ENCODE data around the gene CDK2AP2.
"Not testable (repeated sequence)": the region's sequence is repeated elsewhere in the genome, so short reads cannot be mapped to it uniquely, and the experiment has no call there.

The CDK2AP2 gene

DNA sequence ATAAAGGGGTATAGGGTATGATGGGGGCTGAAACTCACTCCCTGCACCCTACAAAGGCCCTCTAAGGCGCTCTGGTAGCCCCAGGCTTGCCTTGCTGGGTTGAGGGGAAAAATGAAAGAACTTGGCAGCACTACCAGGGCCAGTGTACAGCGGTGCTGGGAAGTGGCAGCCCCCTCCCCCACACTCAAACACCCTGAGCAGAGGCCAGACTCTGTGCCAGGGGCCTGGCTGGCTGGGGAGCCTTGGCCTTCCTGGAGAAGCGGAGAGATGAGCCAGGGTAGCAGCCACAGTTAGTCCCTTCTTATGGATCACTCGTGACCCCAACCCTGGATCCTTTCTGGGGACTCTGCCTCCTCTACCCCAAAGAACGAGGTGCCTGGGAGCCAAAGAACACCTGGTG, 41.6 kb downstream of the CDK2AP2 start:
- DNase-seq (ENCODE audit: low read depth, low spot score), result no peak
- TF ChIP-seq, protein P1, sequence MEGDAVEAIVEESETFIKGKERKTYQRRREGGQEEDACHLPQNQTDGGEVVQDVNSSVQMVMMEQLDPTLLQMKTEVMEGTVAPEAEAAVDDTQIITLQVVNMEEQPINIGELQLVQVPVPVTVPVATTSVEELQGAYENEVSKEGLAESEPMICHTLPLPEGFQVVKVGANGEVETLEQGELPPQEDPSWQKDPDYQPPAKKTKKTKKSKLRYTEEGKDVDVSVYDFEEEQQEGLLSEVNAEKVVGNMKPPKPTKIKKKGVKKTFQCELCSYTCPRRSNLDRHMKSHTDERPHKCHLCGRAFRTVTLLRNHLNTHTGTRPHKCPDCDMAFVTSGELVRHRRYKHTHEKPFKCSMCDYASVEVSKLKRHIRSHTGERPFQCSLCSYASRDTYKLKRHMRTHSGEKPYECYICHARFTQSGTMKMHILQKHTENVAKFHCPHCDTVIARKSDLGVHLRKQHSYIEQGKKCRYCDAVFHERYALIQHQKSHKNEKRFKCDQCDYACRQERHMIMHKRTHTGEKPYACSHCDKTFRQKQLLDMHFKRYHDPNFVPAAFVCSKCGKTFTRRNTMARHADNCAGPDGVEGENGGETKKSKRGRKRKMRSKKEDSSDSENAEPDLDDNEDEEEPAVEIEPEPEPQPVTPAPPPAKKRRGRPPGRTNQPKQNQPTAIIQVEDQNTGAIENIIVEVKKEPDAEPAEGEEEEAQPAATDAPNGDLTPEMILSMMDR (IDR thresholded peaks at IDR 0.05; ENCODE audit: low read depth, low read length), result no peak
- in situ Hi-C loops (cut with HindIII; ENCODE audit: low sequenced_read_pairs), result no loop called here
- H3K4me3 ChIP-seq (ENCODE audit: low read depth, low read length), result no peak overlapping the region

DNA sequence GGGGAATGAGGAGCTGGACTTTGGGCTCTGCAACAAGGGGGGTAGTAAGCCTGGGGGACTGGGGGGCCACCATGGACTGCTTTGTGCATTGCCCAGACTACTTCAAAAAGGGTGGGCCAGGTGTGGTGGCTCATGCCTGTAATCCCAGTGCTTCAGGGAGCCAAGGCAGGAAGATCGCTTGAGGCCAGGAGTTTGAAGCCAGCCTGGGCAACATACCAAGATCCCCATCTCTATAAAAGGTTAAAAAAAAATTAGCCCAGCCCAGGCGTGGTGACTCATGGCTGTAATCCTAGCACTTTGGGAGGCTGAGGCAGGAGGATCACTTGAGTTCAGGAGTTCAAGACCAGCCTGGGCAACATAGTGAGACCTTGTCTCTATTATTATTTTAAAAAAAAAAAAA, 42.4 kb downstream of the CDK2AP2 start:
- DNase-seq (ENCODE audit: low read depth, low spot score); in situ Hi-C loops (cut with HindIII; ENCODE audit: low sequenced_read_pairs); H3K4me3 ChIP-seq (ENCODE audit: low read depth, low read length): not testable (repeated sequence)

DNA sequence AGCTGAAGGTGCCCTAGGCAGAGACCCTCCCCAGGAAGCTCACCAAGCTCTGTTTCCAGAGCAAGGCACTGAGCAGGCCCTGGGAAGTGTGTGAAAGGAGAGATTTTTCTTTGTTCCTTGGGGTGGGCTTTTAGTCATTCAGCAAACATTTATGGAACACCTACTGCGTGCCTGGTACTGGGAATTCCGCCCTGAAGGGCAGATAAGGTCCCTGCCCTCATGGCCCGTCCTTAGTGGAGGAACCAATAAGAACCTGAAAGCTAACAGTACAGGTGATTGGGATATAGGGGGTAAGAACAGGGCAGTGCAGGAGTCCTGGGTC, 42.8 kb downstream of the CDK2AP2 start:
- TF ChIP-seq, protein P1 (IDR thresholded peaks at IDR 0.05; ENCODE audit: low read depth, low read length), result no peak
- in situ Hi-C loops (cut with HindIII; ENCODE audit: low sequenced_read_pairs), result no loop called here
- H3K4me3 ChIP-seq (ENCODE audit: low read depth, low read length), result peak overlapping the region; percentile 67
- DNase-seq (ENCODE audit: low read depth, low spot score), result no peak

- peak overlapping the region; percentile 67 for H3K4me3 ChIP-seq (ENCODE audit: low read depth, low read length)
- in situ Hi-C loops (cut with HindIII; ENCODE audit: low sequenced_read_pairs), result no loop called here
- TF ChIP-seq, protein P1 (IDR thresholded peaks at IDR 0.05; ENCODE audit: low read depth, low read length), result no peak
- peak; percentile 71 for DNase-seq (ENCODE audit: low read depth, low spot score)
Measured at GRCh38 chr11:67464411-67465188, 43.4 kb downstream of the CDK2AP2 start.

GRCh38 chr11:67463680-67464410, 44.1 kb downstream of the CDK2AP2 start:
- H3K4me3 ChIP-seq (ENCODE audit: low read depth, low read length), result peak overlapping the region; percentile 67
- TF ChIP-seq, protein P1 (IDR thresholded peaks at IDR 0.05; ENCODE audit: low read depth, low read length), result no peak
- in situ Hi-C loops (cut with HindIII; ENCODE audit: low sequenced_read_pairs), result no loop called here
- DNase-seq (ENCODE audit: low read depth, low spot score), result no peak

GRCh38 chr11:67463186-67463585, 44.8 kb downstream of the CDK2AP2 start:
- TF ChIP-seq, protein P1 (IDR thresholded peaks at IDR 0.05; ENCODE audit: low read depth, low read length), result no peak
- no peak for DNase-seq (ENCODE audit: low read depth, low spot score)
- in situ Hi-C loops (cut with HindIII; ENCODE audit: low sequenced_read_pairs), result no loop called here
- no peak overlapping the region for H3K4me3 ChIP-seq (ENCODE audit: low read depth, low read length)

GRCh38 chr11:67458266-67458665, 49.7 kb downstream of the CDK2AP2 start:
- no peak overlapping the region for H3K4me3 ChIP-seq (ENCODE audit: low read depth, low read length)
- TF ChIP-seq, protein P1 (IDR thresholded peaks at IDR 0.05; ENCODE audit: low read depth, low read length), result no peak
- no peak for DNase-seq (ENCODE audit: low read depth, low spot score)
- in situ Hi-C loops (cut with HindIII; ENCODE audit: low sequenced_read_pairs), result no loop called here
